Measurements from ENCODE around the gene TMEM204. TPM values are rescaled to one million over a fixed set of nuclear protein-coding genes. Genes with fewer than 3 reads are reported as not detected.

Gene TMEM204
- total RNA-seq, 1 donor from 2014 or later: 28.9 TPM

DNA sequence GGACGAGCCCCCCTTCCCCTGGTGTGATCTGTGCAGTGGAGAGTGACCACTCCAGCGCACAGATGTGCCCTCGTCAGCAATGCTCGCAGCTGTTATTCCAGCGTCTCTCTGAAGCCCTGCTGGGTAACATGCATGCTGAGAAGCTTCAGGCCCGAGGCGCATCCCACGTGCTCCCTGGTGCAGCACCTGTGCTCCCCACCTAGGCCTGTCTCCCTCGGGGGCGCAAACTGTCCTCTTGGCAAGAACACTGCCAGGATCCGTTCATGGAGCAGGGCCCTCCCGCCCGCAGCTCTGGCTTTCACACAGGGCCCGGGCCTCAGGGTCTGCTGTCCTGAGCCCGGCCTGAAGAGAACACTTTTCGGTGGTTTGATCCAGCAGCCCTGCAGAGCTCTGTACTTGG is 13.0 kb downstream of the TMEM204 start:
- intact Hi-C loops (cut with DNase I): loop anchor here (5.0 kb wide), 1 partner anchor 54 kb away; the partner anchor contains the start of gene TELO2
- no peak for ATAC-seq (ENCODE audit: poor library complexity)
- DNase-seq: no peak

GRCh38 chr16:1548233-1548632 is 14.8 kb downstream of the TMEM204 start:
- ATAC-seq (ENCODE audit: poor library complexity) (no peak), DNase-seq (no peak)
- intact Hi-C loops (cut with DNase I): loop anchor here (5.0 kb wide), 1 partner anchor 56 kb away; the partner anchor contains the start of gene TELO2

- intact Hi-C loops (cut with DNase I): loop anchor here (5.0 kb wide), 1 partner anchor 56 kb away; the partner anchor contains the start of gene TELO2
- no peak for ATAC-seq (ENCODE audit: poor library complexity)
- DNase-seq: no peak
Observed at GRCh38 chr16:1548727-1549126, 15.3 kb downstream of the TMEM204 start.

- ATAC-seq (ENCODE audit: poor library complexity): peak; percentile 56
- intact Hi-C loops (cut with DNase I): loop anchor here (10.0 kb wide), 1 partner anchor 315 kb away; the partner anchor contains the start of gene TPSB2
- no peak for DNase-seq
Observed at GRCh38 chr16:1550069-1550468, 16.6 kb downstream of the TMEM204 start.

- intact Hi-C loops (cut with DNase I): loop anchor here (10.0 kb wide), 1 partner anchor 316 kb away; the partner anchor contains the start of gene TPSB2
- DNase-seq (no peak), ATAC-seq (ENCODE audit: poor library complexity) (no peak)
Observed at GRCh38 chr16:1550696-1551095, 17.2 kb downstream of the TMEM204 start.

DNA sequence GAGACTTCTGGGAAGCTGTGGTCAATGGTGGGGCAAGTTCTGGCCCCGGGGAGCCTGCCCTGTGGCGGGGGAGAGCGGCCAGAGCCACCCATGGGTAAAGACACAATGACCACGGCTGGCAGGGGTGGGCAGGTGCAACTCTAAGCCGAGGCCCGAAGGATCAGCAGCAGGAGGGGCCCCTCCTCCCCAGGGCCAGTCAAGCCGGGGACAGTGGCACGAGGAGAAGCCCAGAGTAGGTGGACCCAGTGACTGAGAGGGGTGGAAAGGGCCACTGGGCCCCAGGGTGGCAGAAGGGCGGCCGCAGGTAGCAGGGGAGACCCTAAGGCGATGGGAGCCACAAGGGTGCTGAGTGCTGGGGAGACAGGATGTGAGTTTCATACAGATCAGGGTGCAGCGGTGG is 17.7 kb downstream of the TMEM204 start:
- no peak for ATAC-seq (ENCODE audit: poor library complexity)
- intact Hi-C loops (cut with DNase I): loop anchor here (10.0 kb wide), 1 partner anchor 316 kb away; the partner anchor contains the start of gene TPSB2
- no peak for DNase-seq

DNA sequence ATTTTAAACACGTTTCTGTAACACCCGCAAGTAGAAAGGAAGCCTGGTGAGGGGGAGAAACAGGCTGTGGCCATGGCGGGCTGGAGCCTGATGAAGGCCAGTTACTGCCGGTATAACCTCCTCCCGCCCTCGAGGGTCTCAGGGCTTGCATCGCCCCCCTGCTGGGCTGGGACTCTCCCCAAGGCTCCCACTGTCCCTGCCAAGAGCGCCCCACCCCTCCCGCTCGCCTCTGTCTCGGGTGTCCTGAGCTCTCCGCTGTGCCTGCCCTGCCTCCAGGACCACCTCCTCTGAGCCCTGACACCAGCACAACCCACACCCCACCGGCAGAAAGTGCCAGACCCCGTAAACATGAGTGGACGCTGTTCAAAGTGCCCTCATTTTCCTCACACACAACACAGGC is 18.7 kb downstream of the TMEM204 start:
- DNase-seq: no peak
- intact Hi-C loops (cut with DNase I): loop anchor here (10.0 kb wide), 1 partner anchor 317 kb away; the partner anchor contains the start of gene TPSB2
- ATAC-seq (ENCODE audit: poor library complexity): no peak

GRCh38 chr16:1553946-1554825 is 20.7 kb downstream of the TMEM204 start:
- intact Hi-C loops (cut with DNase I): loop anchor here (10.0 kb wide), 1 partner anchor 319 kb away; the partner anchor contains the start of gene TPSB2
- no peak for ATAC-seq (ENCODE audit: poor library complexity)
- DNase-seq: no peak

DNA sequence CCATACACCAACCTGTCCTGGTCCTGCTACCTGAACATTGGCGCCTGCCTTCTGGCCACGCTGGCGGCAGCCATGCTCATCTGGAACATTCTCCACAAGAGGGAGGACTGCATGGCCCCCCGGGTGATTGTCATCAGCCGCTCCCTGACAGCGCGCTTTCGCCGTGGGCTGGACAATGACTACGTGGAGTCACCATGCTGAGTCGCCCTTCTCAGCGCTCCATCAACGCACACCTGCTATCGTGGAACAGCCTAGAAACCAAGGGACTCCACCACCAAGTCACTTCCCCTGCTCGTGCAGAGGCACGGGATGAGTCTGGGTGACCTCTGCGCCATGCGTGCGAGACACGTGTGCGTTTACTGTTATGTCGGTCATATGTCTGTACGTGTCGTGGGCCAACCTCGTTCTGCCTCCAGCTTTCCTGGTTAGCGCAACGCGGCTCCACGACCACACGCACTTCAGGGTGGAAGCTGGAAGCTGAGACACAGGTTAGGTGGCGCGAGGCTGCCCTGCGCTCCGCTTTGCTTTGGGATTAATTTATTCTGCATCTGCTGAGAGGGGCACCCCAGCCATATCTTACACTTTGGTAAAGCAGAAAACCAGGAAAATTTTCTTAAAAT is 21.5 kb downstream of the TMEM204 start:
- intact Hi-C loops (cut with DNase I): loop anchor here (10.0 kb wide), 1 partner anchor 320 kb away; the partner anchor contains the start of gene TPSB2
- ATAC-seq (ENCODE audit: poor library complexity) (no peak), DNase-seq (no peak)

- ATAC-seq (ENCODE audit: poor library complexity): no peak
- no peak for DNase-seq
- intact Hi-C loops (cut with DNase I): loop anchor here (10.0 kb wide), 1 partner anchor 321 kb away; the partner anchor contains the start of gene TPSB2
Observed at GRCh38 chr16:1556254-1556653, 22.8 kb downstream of the TMEM204 start.

DNA sequence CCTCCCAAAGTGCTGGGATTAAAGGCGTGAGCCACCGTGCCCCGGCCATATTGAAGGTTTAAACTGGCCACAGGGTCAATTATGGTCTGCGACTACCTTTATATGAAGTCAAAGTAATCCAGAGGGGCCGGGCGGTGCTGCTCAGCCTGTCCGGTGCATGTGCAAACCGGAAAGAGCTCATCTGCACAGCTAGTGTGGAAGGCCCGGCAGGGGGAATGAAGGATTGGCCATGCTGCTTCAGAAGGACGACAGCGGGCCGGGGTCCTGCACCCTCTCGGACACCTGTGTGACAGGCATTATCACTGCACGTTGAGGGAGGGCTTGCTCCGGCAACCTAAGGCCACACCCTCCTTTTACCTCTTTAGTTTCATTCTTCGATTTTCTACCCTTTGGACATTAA is 23.6 kb downstream of the TMEM204 start:
- no peak for ATAC-seq (ENCODE audit: poor library complexity)
- intact Hi-C loops (cut with DNase I): loop anchor here (10.0 kb wide), 1 partner anchor 322 kb away; the partner anchor contains the start of gene TPSB2
- DNase-seq: no peak

- intact Hi-C loops (cut with DNase I): loop anchor here (10.0 kb wide), 1 partner anchor 323 kb away; the partner anchor contains the start of gene TPSB2
- ATAC-seq (ENCODE audit: poor library complexity) (no peak), DNase-seq (no peak)
Observed at GRCh38 chr16:1557576-1557975, 24.1 kb downstream of the TMEM204 start.

- no peak for DNase-seq
- no peak for ATAC-seq (ENCODE audit: poor library complexity)
- intact Hi-C loops (cut with DNase I): loop anchor here (10.0 kb wide), 1 partner anchor 325 kb away; the partner anchor contains the start of gene TPSB2
Observed at GRCh38 chr16:1559446-1559975, 26.0 kb downstream of the TMEM204 start.

DNA sequence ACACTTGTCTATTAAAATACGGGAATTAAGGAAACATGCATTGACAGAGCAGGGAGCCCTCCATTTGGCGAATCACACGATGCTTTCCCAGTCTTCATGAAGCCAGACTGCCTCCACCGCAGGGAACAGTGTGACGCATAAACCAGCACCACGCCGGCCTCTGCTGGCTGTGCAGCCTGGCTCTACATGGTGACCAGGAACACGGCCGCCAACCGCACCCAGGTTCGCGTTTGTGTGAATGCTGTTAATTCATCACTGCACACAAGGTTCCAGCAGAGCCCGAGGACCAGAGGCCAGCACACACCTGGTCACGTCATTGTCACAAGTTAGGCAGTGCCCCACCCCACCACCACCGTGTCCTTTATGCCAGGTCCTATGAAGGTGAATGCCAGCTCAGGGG is 26.7 kb downstream of the TMEM204 start:
- DNase-seq (no peak), ATAC-seq (ENCODE audit: poor library complexity) (no peak)
- intact Hi-C loops (cut with DNase I): no loop called here

GRCh38 chr16:1560866-1561265 is 27.4 kb downstream of the TMEM204 start:
- ATAC-seq (ENCODE audit: poor library complexity): no peak
- peak; percentile 20 for DNase-seq
- intact Hi-C loops (cut with DNase I): no loop called here

DNA sequence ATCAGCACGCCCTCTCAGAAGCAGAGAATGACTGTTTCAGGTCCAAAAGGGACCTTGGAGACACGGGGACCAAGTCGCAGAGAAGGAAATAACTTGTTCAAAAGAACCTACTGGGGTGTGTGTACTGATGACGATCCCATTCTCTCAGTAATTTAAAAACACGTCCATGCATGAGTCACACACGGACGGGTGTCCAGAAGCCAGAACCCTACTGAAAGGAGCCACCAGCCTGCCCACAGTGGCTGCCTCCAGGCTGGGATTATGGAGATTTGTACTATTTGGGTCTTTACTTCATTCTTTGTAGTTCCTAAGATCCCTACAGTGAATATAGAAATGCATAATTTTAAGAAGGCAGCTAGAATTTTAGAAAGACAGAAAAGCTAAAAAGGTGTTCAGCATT is 27.8 kb downstream of the TMEM204 start:
- DNase-seq (no peak), ATAC-seq (ENCODE audit: poor library complexity) (no peak)
- intact Hi-C loops (cut with DNase I): no loop called here

GRCh38 chr16:1561836-1562235 is 28.4 kb downstream of the TMEM204 start:
- intact Hi-C loops (cut with DNase I): no loop called here
- ATAC-seq (ENCODE audit: poor library complexity): no peak

DNA sequence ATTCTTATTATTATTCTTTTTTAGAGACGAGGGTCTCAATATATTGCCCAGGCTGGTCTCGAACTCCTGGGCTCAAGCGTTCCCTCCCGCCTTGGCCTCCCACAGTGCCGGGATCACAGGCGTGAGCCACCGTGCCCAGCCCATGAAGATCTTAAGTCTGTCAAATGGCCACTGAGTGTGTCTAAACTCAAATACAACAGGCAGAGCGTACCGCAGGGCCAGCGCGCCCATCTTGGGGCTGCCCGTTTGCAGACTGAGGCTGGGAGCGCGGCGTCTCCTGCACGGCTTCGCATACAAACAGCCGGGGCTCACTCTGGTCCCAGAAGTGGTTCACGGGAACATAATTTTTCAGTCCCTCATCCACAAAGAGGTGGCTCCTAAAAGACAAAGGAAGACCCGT is 30.3 kb downstream of the TMEM204 start:
- intact Hi-C loops (cut with DNase I): no loop called here

More at GRCh38 chr16:1561836-1562235, 28.4 kb downstream of the TMEM204 start:
- peak; percentile 30 for DNase-seq

GRCh38 chr16:1564325-1564724 is 30.9 kb downstream of the TMEM204 start:
- intact Hi-C loops (cut with DNase I): no loop called here
- peak; percentile 55 for DNase-seq
- peak; percentile 38 for ATAC-seq (ENCODE audit: poor library complexity)

More for the DNA sequence above, 30.3 kb downstream of the TMEM204 start:
- no peak for ATAC-seq (ENCODE audit: poor library complexity)
- DNase-seq: peak; percentile 24
